Transverse colon (tissue), 4 donors: ENCODE measurements around the gene AKT1. TPM values are rescaled to one million over a fixed set of nuclear protein-coding genes. Genes with fewer than 3 reads are reported as not detected.
"Not testable (repeated sequence)": the region's sequence is repeated elsewhere in the genome, so short reads cannot be mapped to it uniquely, and the experiment has no call there.

Experiments
- DNase-seq: peaks from one replicate; pipeline ENCODE4 v3.0.0-alpha.2; 2019
- H3K27ac ChIP-seq, 4 donors: fragments of 200-600 bp; sonication (generic); 2 replicates each; pipeline ENCODE4 v1.5.1; 2016 to 2018; ENCODE audit warnings: inconsistent platforms in 4 of 4
- H3K27me3 ChIP-seq: fragments of 200-600 bp; sonication (generic); 2 replicates; pipeline ENCODE4 v1.5.1; 2017; ENCODE audit warnings: inconsistent platforms
- H3K36me3 ChIP-seq, 4 donors: fragments of 200-600 bp; sonication (generic); 2 replicates each; pipeline ENCODE4 v1.5.1; 2017 to 2019; ENCODE audit warnings: inconsistent platforms in 4 of 4
- H3K4me1 ChIP-seq, 4 donors: fragments of 200-600 bp; sonication (generic); 2 replicates each; pipeline ENCODE4 v1.5.1; 2017 to 2020; ENCODE audit warnings: inconsistent platforms in 4 of 4
- H3K4me3 ChIP-seq, 4 donors: fragments of 200-600 bp; sonication (generic); 1 replicate in 1 of 4; 2 replicates in 3 of 4; pipeline versions ENCODE4 v1.5.1 to v1.6.1; 2017 to 2019; ENCODE audit warnings: inconsistent platforms in 4 of 4
- H3K9me3 ChIP-seq, 2 donors: fragments of 200-600 bp; sonication (generic); 2 replicates each; pipeline ENCODE4 v1.5.1; 2017 to 2019; ENCODE audit warnings: inconsistent platforms in 2 of 2
- CTCF ChIP-seq, 5 experiments: fragments of 200-600 bp in 3 of 5; fragments of 450-650 bp in 2 of 5; sonication (generic) in 3 of 5; IDR thresholded peaks; 1 replicate in 2 of 5; 2 replicates in 3 of 5; pipeline ENCODE4 v1.5.1; 2016 to 2017; ENCODE audit warnings: antibody characterized with exemption in 5 of 5, inconsistent platforms in 3 of 5, mild to moderate bottlenecking in 2 of 5, moderate library complexity in 1 of 5
- EP300 ChIP-seq: sonication (generic); formaldehyde crosslinking; IDR thresholded peaks from one replicate; pipeline ENCODE4 v1.6.1; 2017; ENCODE audit warnings: antibody characterized with exemption, low read depth
- POLR2A ChIP-seq: fragments of 450-650 bp; IDR thresholded peaks from one replicate; pipeline ENCODE4 v1.6.1; 2016; ENCODE audit warnings: antibody characterized with exemption, mild to moderate bottlenecking, moderate library complexity
- POLR2AphosphoS5 ChIP-seq, 3 donors: sonication (generic); formaldehyde crosslinking; IDR thresholded peaks; one replicate each; pipeline ENCODE4 v1.6.1; 2016; ENCODE audit warnings: antibody characterized with exemption in 3 of 3
- WGBS, 2 donors: methylation state at CpG; one replicate each; pipeline ENCODE4 v1.1.5; 2018; ENCODE audit warnings: low coverage in 1 of 2; 5-methylcytosine and 5-hydroxymethylcytosine counted together
- in situ Hi-C, 4 donors: fragments of 200-750 bp; cut with MboI; loops; one replicate each; pipeline versions ENCODE4 v1.15.0 to v1.15.1; 2017; ENCODE audit warnings: low sequenced_read_pairs in 3 of 4, low pct_ligation_motif_present in 1 of 4, low pct_unique_long_range_greater_than_20kb in 1 of 4
- intact Hi-C: fragments of 100-400 bp; cut with DNase I; formaldehyde crosslinking; loops from one replicate; pipeline ENCODE4 v1.15.1; 2023; ENCODE audit warnings: low total_unique reads
- total RNA-seq, 4 donors: library from RNA; depleted of rRNA; stranded (reverse); fragments of >200 nt; gene quantifications; one replicate each; pipeline ENCODE4 v1.1.0, GENCODE V29; 2016

The AKT1 gene
- total RNA-seq, 4 donors from 2014 or later: 85.4 to 310 (median 136) TPM

GRCh38 chr14:104731320-104732294 lies 63.9 kb downstream of the AKT1 start:
- TF ChIP-seq CTCF (IDR thresholded peaks at IDR 0.05): peak in 2 of 5 experiments; percentile 14 to 15
- TF ChIP-seq POLR2A: no peak
- no peak for TF ChIP-seq EP300
- TF ChIP-seq POLR2AphosphoS5 (IDR thresholded peaks at IDR 0.05): no peak
- no peak for DNase-seq
- in situ Hi-C loops: no loop called here
- peaks cover 14 to 30% (median 25%) of the 10 kb centered on the region in 4 donors for H3K4me1 ChIP-seq
- 87% methylated on average over 18 of the region's 18 CpGs; no CpG with 5 or more reads in 1 of the 2 donors for WGBS, 2 donors
- no peaks in the 10 kb centered on the region for H3K9me3 ChIP-seq
- peak overlapping the region in 3 of 4 donors; percentile 41 to 59 (median 54) for H3K27ac ChIP-seq
- intact Hi-C loops: no loop called here
- no peaks in the 10 kb centered on the region for H3K27me3 ChIP-seq
- H3K4me3 ChIP-seq: no peak overlapping the region
- H3K36me3 ChIP-seq: no peaks in the 10 kb centered on the region

- no peaks in the 10 kb centered on the region for H3K9me3 ChIP-seq
- no peak overlapping the region for H3K4me3 ChIP-seq
- no peaks in the 10 kb centered on the region for H3K36me3 ChIP-seq
- intact Hi-C loops (no loop called here), in situ Hi-C loops (no loop called here)
- WGBS, 2 donors: 83 to 100% methylated on average over 1 to 5 of the region's 5 CpGs
- H3K27ac ChIP-seq: no peak overlapping the region
- H3K27me3 ChIP-seq: no peaks in the 10 kb centered on the region
- TF ChIP-seq CTCF (IDR thresholded peaks at IDR 0.05): no peak
- no peak for TF ChIP-seq POLR2A
- TF ChIP-seq EP300: no peak
- TF ChIP-seq POLR2AphosphoS5 (IDR thresholded peaks at IDR 0.05): no peak
- DNase-seq: no peak
- H3K4me1 ChIP-seq: peaks cover 7 to 22% (median 18%) of the 10 kb centered on the region in 4 donors
These were observed 65.1 kb downstream of the AKT1 start for GRCh38 chr14:104730487-104730886.

- TF ChIP-seq POLR2A (no peak), CTCF (IDR thresholded peaks at IDR 0.05) (no peak), POLR2AphosphoS5 (IDR thresholded peaks at IDR 0.05) (no peak), EP300 (no peak)
- no peak overlapping the region for H3K4me3 ChIP-seq
- peaks cover 9 to 26% (median 22%) of the 10 kb centered on the region in 4 donors for H3K4me1 ChIP-seq
- no peaks in the 10 kb centered on the region for H3K9me3 ChIP-seq
- intact Hi-C loops (no loop called here), in situ Hi-C loops (no loop called here)
- 91 to 93% methylated on average over 8 to 16 of the region's 16 CpGs for WGBS, 2 donors
- H3K27me3 ChIP-seq: no peaks in the 10 kb centered on the region
- no peak overlapping the region for H3K27ac ChIP-seq
- DNase-seq: no peak
- no peaks in the 10 kb centered on the region for H3K36me3 ChIP-seq
These were observed 65.7 kb downstream of the AKT1 start for GRCh38 chr14:104729835-104730181.

- H3K4me1 ChIP-seq: peaks cover 13 to 31% (median 26%) of the 10 kb centered on the region in 4 donors
- in situ Hi-C loops, H3K36me3 ChIP-seq, H3K4me3 ChIP-seq, H3K27ac ChIP-seq, H3K27me3 ChIP-seq, intact Hi-C loops, H3K9me3 ChIP-seq, DNase-seq: not testable (repeated sequence)
- 95% methylated on average over 47 of the region's 73 CpGs; no CpG with 5 or more reads in 1 of the 2 donors for WGBS, 2 donors
These were observed 66.2 kb downstream of the AKT1 start for GRCh38 chr14:104729176-104729834.
